HepG2 (cell line): Measurements from ENCODE around the gene DOK7. TPM values are rescaled to one million over a fixed set of nuclear protein-coding genes. Genes with fewer than 3 reads are reported as not detected.
A peak's percentile ranks its signal among the peaks of the same experiment; 100 is the strongest.

Source experiments
- ARID4A ChIP-seq: sonication (generic); formaldehyde crosslinking; IDR thresholded peaks from 2 replicates; pipeline ENCODE4 v1.5.0; 2020; ENCODE audit warnings: mild to moderate bottlenecking, missing genetic modification reagents, borderline replicate concordance
- FOXO4 ChIP-seq: sonication (generic); formaldehyde crosslinking; conservative IDR thresholded peaks from 2 replicates; pipeline ENCODE4 v1.8.1; 2023; ENCODE audit warnings: missing genetic modification reagents
- GTF2F1 ChIP-seq: fragments of 150-350 bp; IDR thresholded peaks from 2 replicates; pipeline ENCODE4 v1.6.1; 2014; ENCODE audit warnings: low read length
- HDAC2 ChIP-seq: sonication (generic); formaldehyde crosslinking; IDR thresholded peaks from 2 replicates; pipeline ENCODE4 v1.4.0; 2020; ENCODE audit warnings: missing genetic modification reagents
- HMG20B ChIP-seq: conservative IDR thresholded peaks from 2 replicates; pipeline ENCODE4 v1.6.1; 2016; ENCODE audit warnings: missing genetic modification reagents, missing compliant biosample characterization
- HMGA1 ChIP-seq: sonication (generic); formaldehyde crosslinking; conservative IDR thresholded peaks from 2 replicates; pipeline ENCODE4 v1.4.0; 2020; ENCODE audit warnings: missing genetic modification reagents
- NFYB ChIP-seq: sonication (generic); formaldehyde crosslinking; IDR thresholded peaks from 2 replicates; pipeline ENCODE4 v1.4.0; 2020; ENCODE audit warnings: missing genetic modification reagents
- RAD51 ChIP-seq: fragments of 450-650 bp; IDR thresholded peaks from 2 replicates; pipeline ENCODE4 v1.6.1; 2016; ENCODE audit warnings: borderline replicate concordance
- SAFB2 ChIP-seq: sonication (generic); formaldehyde crosslinking; IDR thresholded peaks from 2 replicates; pipeline ENCODE4 v1.5.1; 2020; ENCODE audit warnings: missing genetic modification reagents, low read depth, mild to moderate bottlenecking, borderline replicate concordance
- ZBTB38 ChIP-seq: sonication (generic); formaldehyde crosslinking; IDR thresholded peaks from 2 replicates; pipeline ENCODE4 v1.5.1; 2020; ENCODE audit warnings: mild to moderate bottlenecking, missing genetic modification reagents
- ZNF430 ChIP-seq: sonication (generic); formaldehyde crosslinking; IDR thresholded peaks from 2 replicates; pipeline ENCODE4 v1.9.0; 2021; ENCODE audit warnings: mild to moderate bottlenecking, missing genetic modification reagents
- ZNF629 ChIP-seq: sonication (generic); formaldehyde crosslinking; conservative IDR thresholded peaks from 2 replicates; pipeline ENCODE4 v1.5.0; 2020; ENCODE audit warnings: missing genetic modification reagents
- ZNF768 ChIP-seq: sonication (generic); formaldehyde crosslinking; IDR thresholded peaks from 2 replicates; pipeline ENCODE4 v1.4.0; 2020; ENCODE audit warnings: missing genetic modification reagents
- ZNF790 ChIP-seq: sonication (generic); formaldehyde crosslinking; IDR thresholded peaks from 2 replicates; pipeline ENCODE4 v1.8.0; 2022; ENCODE audit warnings: missing genetic modification reagents, mild to moderate bottlenecking, borderline replicate concordance
- polyA plus RNA-seq, 8 experiments: library from polyadenylated mRNA; depleted of rRNA in 3 of 8; stranded (reverse) in 7 of 8; unstranded in 1 of 8; fragments of >200 nt; fragmentation: Illumina TruSeq in 4 of 8; extraction: Trizol in 4 of 8; gene quantifications; 2 replicates each; pipeline versions ENCODE4 v1.2.1 to v1.2.3, GENCODE V29; 2011 to 2016; ENCODE audit warnings: low read depth in 4 of 8, missing spikeins in 1 of 8, mixed read lengths in 1 of 8; ENCODE audit not compliant: insufficient read depth in 1 of 8
- total RNA-seq, 5 experiments: library from RNA; depleted of rRNA; stranded (reverse); fragments of >200 nt; fragmentation: Illumina TruSeq; extraction: Trizol; gene quantifications; 2 replicates each; pipeline ENCODE4 v1.2.3, GENCODE V29; 2016; ENCODE audit warnings: low read depth in 1 of 5
- TF ChIP-seq, protein P1 (sequence below): conservative IDR thresholded peaks from 2 replicates; pipeline ENCODE4 v1.6.1; 2018; ENCODE audit warnings: missing genetic modification reagents
- TF ChIP-seq, protein P2 (sequence below): sonication (generic); formaldehyde crosslinking; IDR thresholded peaks from 2 replicates; pipeline ENCODE4 v1.8.1; 2023; ENCODE audit warnings: mild to moderate bottlenecking, missing genetic modification reagents
- TF ChIP-seq, protein P3 (sequence below): sonication (generic); formaldehyde crosslinking; IDR thresholded peaks from 2 replicates; pipeline ENCODE4 v1.9.0; 2022; ENCODE audit warnings: low read depth, missing genetic modification reagents

The DOK7 gene
- total and polyA plus RNA-seq, 2 of the 13 experiments (the other 11 are each of a cell fraction or from before 2014, with no cell fraction given): 0.03 to 0.07 TPM

GRCh38 chr4:3441501-3442459, 21.3 kb upstream of the DOK7 start, which contains the start of gene HGFAC (continued):
- TF ChIP-seq SAFB2 (no peak), ZBTB38 (CRISPR knock-in tag) (peak; percentile 64), HDAC2 (CRISPR knock-in tag) (peak; percentile 55), ZNF430 (peak; percentile 91; the same call in 1 of the 2 replicates), RAD51 (no peak), ZNF629 (CRISPR knock-in tag) (no peak), ARID4A (peak; percentile 71; the same call in 1 of the 2 replicates), HMGA1 (no peak), NFYB (CRISPR knock-in tag) (no peak), GTF2F1 (no peak), HMG20B (CRISPR knock-in tag) (no peak), ZNF790 (CRISPR knock-in tag) (no peak), FOXO4 (CRISPR knock-in tag) (no peak), ZNF768 (CRISPR knock-in tag) (no peak)
- TF ChIP-seq, protein P1, sequence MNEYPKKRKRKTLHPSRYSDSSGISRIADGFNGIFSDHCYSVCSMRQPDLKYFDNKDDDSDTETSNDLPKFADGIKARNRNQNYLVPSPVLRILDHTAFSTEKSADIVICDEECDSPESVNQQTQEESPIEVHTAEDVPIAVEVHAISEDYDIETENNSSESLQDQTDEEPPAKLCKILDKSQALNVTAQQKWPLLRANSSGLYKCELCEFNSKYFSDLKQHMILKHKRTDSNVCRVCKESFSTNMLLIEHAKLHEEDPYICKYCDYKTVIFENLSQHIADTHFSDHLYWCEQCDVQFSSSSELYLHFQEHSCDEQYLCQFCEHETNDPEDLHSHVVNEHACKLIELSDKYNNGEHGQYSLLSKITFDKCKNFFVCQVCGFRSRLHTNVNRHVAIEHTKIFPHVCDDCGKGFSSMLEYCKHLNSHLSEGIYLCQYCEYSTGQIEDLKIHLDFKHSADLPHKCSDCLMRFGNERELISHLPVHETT (CRISPR knock-in tag): no peak
- TF ChIP-seq, protein P2, sequence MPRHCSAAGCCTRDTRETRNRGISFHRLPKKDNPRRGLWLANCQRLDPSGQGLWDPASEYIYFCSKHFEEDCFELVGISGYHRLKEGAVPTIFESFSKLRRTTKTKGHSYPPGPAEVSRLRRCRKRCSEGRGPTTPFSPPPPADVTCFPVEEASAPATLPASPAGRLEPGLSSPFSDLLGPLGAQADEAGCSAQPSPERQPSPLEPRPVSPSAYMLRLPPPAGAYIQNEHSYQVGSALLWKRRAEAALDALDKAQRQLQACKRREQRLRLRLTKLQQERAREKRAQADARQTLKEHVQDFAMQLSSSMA (CRISPR knock-in tag): no peak
- TF ChIP-seq, protein P3, sequence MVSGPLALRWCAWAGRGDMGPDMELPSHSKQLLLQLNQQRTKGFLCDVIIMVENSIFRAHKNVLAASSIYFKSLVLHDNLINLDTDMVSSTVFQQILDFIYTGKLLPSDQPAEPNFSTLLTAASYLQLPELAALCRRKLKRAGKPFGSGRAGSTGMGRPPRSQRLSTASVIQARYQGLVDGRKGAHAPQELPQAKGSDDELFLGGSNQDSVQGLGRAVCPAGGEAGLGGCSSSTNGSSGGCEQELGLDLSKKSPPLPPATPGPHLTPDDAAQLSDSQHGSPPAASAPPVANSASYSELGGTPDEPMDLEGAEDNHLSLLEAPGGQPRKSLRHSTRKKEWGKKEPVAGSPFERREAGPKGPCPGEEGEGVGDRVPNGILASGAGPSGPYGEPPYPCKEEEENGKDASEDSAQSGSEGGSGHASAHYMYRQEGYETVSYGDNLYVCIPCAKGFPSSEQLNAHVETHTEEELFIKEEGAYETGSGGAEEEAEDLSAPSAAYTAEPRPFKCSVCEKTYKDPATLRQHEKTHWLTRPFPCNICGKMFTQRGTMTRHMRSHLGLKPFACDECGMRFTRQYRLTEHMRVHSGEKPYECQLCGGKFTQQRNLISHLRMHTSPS (CRISPR knock-in tag): 0 out of 2 replicates have a peak, but pooled peaks have one; percentile 23
